Mucosa of descending colon (tissue), 3 donors: ENCODE results near the gene DEAF1. TPM values are rescaled to one million over a fixed set of nuclear protein-coding genes. Genes with fewer than 3 reads are reported as not detected.

Source experiments
- ATAC-seq: fragments of 200-7000 bp; cut with Tn5 transposase; one replicate; pipeline ENCODE4 v1.9.1; 2020; ENCODE audit warnings: mild to moderate bottlenecking, moderate library complexity
- DNase-seq, 3 donors: peaks; one replicate each; pipeline ENCODE4 v3.0.0-alpha.2; 2020
- H3K36me3 ChIP-seq: fragments of 200-600 bp; one replicate; pipeline ENCODE4 v1.8.0; 2021; ENCODE audit warnings: low read depth, mild to moderate bottlenecking
- H3K4me1 ChIP-seq: fragments of 200-600 bp; one replicate; pipeline ENCODE4 v1.8.0; 2021; ENCODE audit warnings: low read depth, mild to moderate bottlenecking
- H3K4me3 ChIP-seq: fragments of 200-600 bp; one replicate; pipeline ENCODE4 v1.8.0; 2021; ENCODE audit warnings: mild to moderate bottlenecking
- H3K9me3 ChIP-seq: fragments of 200-600 bp; one replicate; pipeline ENCODE4 v1.8.0; 2021; ENCODE audit warnings: mild to moderate bottlenecking
- intact Hi-C, 2 donors: fragments of 100-400 bp; cut with DNase I in 1 of 2; cut with micrococcal nuclease in 1 of 2; formaldehyde crosslinking; loops; one replicate each; pipeline versions ENCODE4 v1.11.0 to v1.11.1; 2022; cut with DNase I, micrococcal nuclease
- total RNA-seq, 3 donors: library from RNA; stranded (reverse); fragmentation: NEBNext Ultra II Directional in 2 of 3; extraction: Animal tissue kit (Norgen Biotek cat#: 25700) in 2 of 3; gene quantifications; one replicate each; pipeline versions ENCODE4 v1.2.1 to v1.2.4, GENCODE V29; 2021 to 2023
- TF ChIP-seq, protein P1 (sequence below): fragments of 200-600 bp; IDR thresholded peaks from one replicate; pipeline ENCODE4 v1.8.0; 2022; ENCODE audit warnings: antibody characterized with exemption, mild to moderate bottlenecking
- donor health status: DM: no; HTN: no; CAD: no; lungs with moderate emphysema.
- donor health status: DM: no; HTN: no; CAD: no.
- donor health status: DM: no; HTN: yes; CAD: no.

The DEAF1 gene
- total RNA-seq, 3 donors from 2014 or later, result 25.1 to 35.7 (median 25.9) TPM

GRCh38 chr11:601573-602245 lies 93.3 kb downstream of the DEAF1 start:
- TF ChIP-seq, protein P1, sequence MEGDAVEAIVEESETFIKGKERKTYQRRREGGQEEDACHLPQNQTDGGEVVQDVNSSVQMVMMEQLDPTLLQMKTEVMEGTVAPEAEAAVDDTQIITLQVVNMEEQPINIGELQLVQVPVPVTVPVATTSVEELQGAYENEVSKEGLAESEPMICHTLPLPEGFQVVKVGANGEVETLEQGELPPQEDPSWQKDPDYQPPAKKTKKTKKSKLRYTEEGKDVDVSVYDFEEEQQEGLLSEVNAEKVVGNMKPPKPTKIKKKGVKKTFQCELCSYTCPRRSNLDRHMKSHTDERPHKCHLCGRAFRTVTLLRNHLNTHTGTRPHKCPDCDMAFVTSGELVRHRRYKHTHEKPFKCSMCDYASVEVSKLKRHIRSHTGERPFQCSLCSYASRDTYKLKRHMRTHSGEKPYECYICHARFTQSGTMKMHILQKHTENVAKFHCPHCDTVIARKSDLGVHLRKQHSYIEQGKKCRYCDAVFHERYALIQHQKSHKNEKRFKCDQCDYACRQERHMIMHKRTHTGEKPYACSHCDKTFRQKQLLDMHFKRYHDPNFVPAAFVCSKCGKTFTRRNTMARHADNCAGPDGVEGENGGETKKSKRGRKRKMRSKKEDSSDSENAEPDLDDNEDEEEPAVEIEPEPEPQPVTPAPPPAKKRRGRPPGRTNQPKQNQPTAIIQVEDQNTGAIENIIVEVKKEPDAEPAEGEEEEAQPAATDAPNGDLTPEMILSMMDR, result no peak
- ATAC-seq (no peak), DNase-seq (peak in 1 of 3 donors; percentile 19)
- intact Hi-C loops, result no loop called here
- Histone ChIP-seq H3K4me3 (no peak overlapping the region), H3K9me3 (no peaks in the 10 kb centered on the region), H3K4me1 (no peaks in the 10 kb centered on the region), H3K36me3 (peaks cover 19% of the 10 kb centered on the region)

DNA sequence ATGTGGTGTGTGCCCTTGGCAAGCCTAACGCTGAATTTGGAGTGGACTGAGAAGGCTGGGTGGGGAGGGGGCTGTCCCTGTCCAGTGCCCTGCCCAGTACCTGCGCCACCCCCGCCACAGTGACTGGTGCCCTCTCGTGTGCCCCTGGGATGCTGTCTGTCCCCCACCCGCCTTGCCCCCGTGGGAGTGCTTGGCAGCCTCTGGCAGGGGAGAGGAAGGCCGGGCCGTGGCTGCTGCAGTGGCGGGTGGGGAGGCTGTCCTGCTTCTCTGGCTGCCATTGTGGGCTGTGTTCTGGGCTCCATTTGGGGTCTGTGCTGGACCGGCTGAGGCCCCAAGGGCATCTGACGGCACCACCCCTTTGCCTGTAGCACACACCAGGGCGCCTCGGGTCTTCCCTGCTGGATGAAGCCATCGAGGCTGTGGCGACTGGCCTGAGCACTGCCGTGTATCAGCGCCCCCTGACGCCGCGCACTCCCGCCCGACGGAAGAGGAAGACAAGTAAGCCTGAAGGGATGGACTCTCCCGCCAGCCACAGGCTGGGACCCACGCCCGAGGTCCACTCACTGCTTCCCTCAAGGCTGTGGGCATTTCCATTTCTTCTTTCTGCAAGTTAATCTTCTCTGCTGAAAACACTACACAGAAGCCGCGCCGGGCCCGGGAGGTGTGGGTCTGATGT lies 96.9 kb downstream of the DEAF1 start:
- H3K36me3 ChIP-seq, result peaks cover 4% of the 10 kb centered on the region
- ATAC-seq, result no peak
- intact Hi-C loops, result no loop called here
- H3K9me3 ChIP-seq, result no peaks in the 10 kb centered on the region
- DNase-seq, result peak in 1 of 3 donors; percentile 19
- H3K4me3 ChIP-seq, result no peak overlapping the region
- TF ChIP-seq, protein P1, result no peak
- no peaks in the 10 kb centered on the region for H3K4me1 ChIP-seq

- peak; percentile 22 for ATAC-seq
- DNase-seq, result no peak
- peaks cover 8% of the 10 kb centered on the region for H3K36me3 ChIP-seq
- H3K9me3 ChIP-seq, result no peaks in the 10 kb centered on the region
- TF ChIP-seq, protein P1, result no peak
- intact Hi-C loops, result no loop called here
- no peak overlapping the region for H3K4me3 ChIP-seq
- H3K4me1 ChIP-seq, result no peaks in the 10 kb centered on the region
Observed at GRCh38 chr11:597166-597725, 97.8 kb downstream of the DEAF1 start.

GRCh38 chr11:596374-596773 lies 98.6 kb downstream of the DEAF1 start:
- intact Hi-C loops, result no loop called here
- Histone ChIP-seq H3K9me3 (no peaks in the 10 kb centered on the region), H3K4me1 (no peaks in the 10 kb centered on the region), H3K4me3 (no peak overlapping the region), H3K36me3 (peaks cover 8% of the 10 kb centered on the region)
- TF ChIP-seq, protein P1, result no peak
- DNase-seq (peak in 1 of 3 donors; percentile 25), ATAC-seq (no peak)

GRCh38 chr11:595400-595799 lies 99.6 kb downstream of the DEAF1 start:
- TF ChIP-seq, protein P1, result no peak
- ATAC-seq, result no peak
- intact Hi-C loops, result no loop called here
- H3K36me3 ChIP-seq, result peaks cover 8% of the 10 kb centered on the region
- H3K4me1 ChIP-seq, result no peaks in the 10 kb centered on the region
- DNase-seq, result no peak
- no peak overlapping the region for H3K4me3 ChIP-seq
- H3K9me3 ChIP-seq, result no peaks in the 10 kb centered on the region

Other genes starting within 250 kb of the DEAF1 start
- 10 to 100 TPM; 19.2 to 34.8 (median 27.3) TPM for gene PTDSS2, start 244.9 kb downstream of the DEAF1 start, total RNA-seq
- 100 to 1,000 TPM; 108 to 127 (median 118) TPM for gene RNH1, start 188.0 kb downstream of the DEAF1 start, total RNA-seq
- gene HRAS, start 159.6 kb downstream of the DEAF1 start, total RNA-seq, result 10 to 100 TPM; 41.4 to 50.6 (median 50.1) TPM
- 1 to 10 TPM; 1.5 to 5.2 (median 4.8) TPM for gene LRRC56, start 157.7 kb downstream of the DEAF1 start, total RNA-seq
- 10 to 100 TPM in 2 of 3 donors, 1 to 10 TPM in 1; 5.4 to 19.1 (median 10.7) TPM for gene LMNTD2, start 134.5 kb downstream of the DEAF1 start, total RNA-seq
- 100 to 1,000 TPM in 1 of 3 donors, 10 to 100 TPM in 2; 45.7 to 108 (median 83.7) TPM for gene RASSF7, start 134.3 kb downstream of the DEAF1 start, total RNA-seq
- 10 to 100 TPM; 35.0 to 40.2 (median 35.0) TPM for gene PHRF1, start 118.8 kb downstream of the DEAF1 start, total RNA-seq
- gene IRF7, start 79.3 kb downstream of the DEAF1 start, total RNA-seq, result 10 to 100 TPM; 26.9 to 36.1 (median 27.8) TPM
- gene CDHR5, start 70.3 kb downstream of the DEAF1 start, total RNA-seq, result 100 to 1,000 TPM; 195 to 549 (median 316) TPM
- gene SCT, start 68.0 kb downstream of the DEAF1 start, total RNA-seq, result 1 to 10 TPM in 2 of 3 donors, not detected in 1; 1.0 TPM
- 1 to 10 TPM; 1.2 to 2.4 (median 1.8) TPM for gene DRD4, start 58.0 kb downstream of the DEAF1 start, total RNA-seq
- 10 to 100 TPM; 31.6 to 43.1 (median 38.0) TPM for gene TMEM80, start 594 bp upstream of the DEAF1 start, total RNA-seq
- gene EPS8L2, start 11.0 kb upstream of the DEAF1 start, total RNA-seq, result 100 to 1,000 TPM; 176 to 335 (median 253) TPM
- gene TALDO1, start 52.2 kb upstream of the DEAF1 start, total RNA-seq, result 100 to 1,000 TPM; 101 to 158 (median 128) TPM
- gene GATD1, start 82.3 kb upstream of the DEAF1 start, total RNA-seq, result 10 to 100 TPM; 51.9 to 58.8 (median 57.4) TPM
- 1 to 10 TPM in 1 of 3 donors, under 1 TPM in 1, not detected in 1; 0.34 to 2.2 TPM for gene CEND1, start 94.9 kb upstream of the DEAF1 start, total RNA-seq
- gene SLC25A22, start 103.1 kb upstream of the DEAF1 start, total RNA-seq, result 10 to 100 TPM; 11.6 to 18.6 (median 14.4) TPM
- 10 to 100 TPM; 20.2 to 26.3 (median 23.8) TPM for gene PIDD1, start 110.0 kb upstream of the DEAF1 start, total RNA-seq
- gene RPLP2, start 114.7 kb upstream of the DEAF1 start, total RNA-seq, result 1,000 to 10,000 TPM; 1,532 to 1,798 (median 1,652) TPM
- 100 to 1,000 TPM; 138 to 253 (median 167) TPM for gene PNPLA2, start 123.7 kb upstream of the DEAF1 start, total RNA-seq
- 100 to 1,000 TPM in 2 of 3 donors, 10 to 100 TPM in 1; 43.5 to 137 (median 129) TPM for gene CRACR2B, start 132.7 kb upstream of the DEAF1 start, total RNA-seq
- 100 to 1,000 TPM; 364 to 415 (median 378) TPM for gene CD151, start 137.7 kb upstream of the DEAF1 start, total RNA-seq
- gene POLR2L, start 147.3 kb upstream of the DEAF1 start, total RNA-seq, result 10 to 100 TPM; 67.1 to 86.8 (median 82.1) TPM
- gene TSPAN4, start 147.6 kb upstream of the DEAF1 start, total RNA-seq, result 10 to 100 TPM in 2 of 3 donors, 1 to 10 TPM in 1; 9.2 to 42.4 (median 24.7) TPM
- 10 to 100 TPM; 52.3 to 64.3 (median 55.3) TPM for gene CHID1, start 215.6 kb upstream of the DEAF1 start, total RNA-seq
- 100 to 1,000 TPM in 1 of 3 donors, 10 to 100 TPM in 2; 68.8 to 105 (median 99.5) TPM for gene AP2A2, start 230.6 kb upstream of the DEAF1 start, total RNA-seq